SU-DHL-6 (cell line): ENCODE measurements around the gene NCMAP.

Source experiments
- H2AFZ ChIP-seq: fragments of 200-600 bp; sonication (generic); 2 replicates; pipeline ENCODE4 v1.6.1; 2014; ENCODE audit warnings: low read depth, mild to moderate bottlenecking, moderate library complexity, mixed read lengths, antibody characterized with exemption, low read length; ENCODE audit not compliant: severe bottlenecking
- H3F3A ChIP-seq: fragments of 200-600 bp; shearing (Covaris generic); 2 replicates; pipeline ENCODE4 v1.6.0; 2016; ENCODE audit warnings: antibody characterized with exemption, mild to moderate bottlenecking; ENCODE audit not compliant: insufficient read depth
- H3K27ac ChIP-seq: fragments of 200-600 bp; sonication (generic); 2 replicates; pipeline ENCODE4 v1.5.1; 2016; ENCODE audit warnings: low read depth, mild to moderate bottlenecking, low read length, moderate library complexity, mixed read lengths
- H3K27me3 ChIP-seq: fragments of 200-600 bp; sonication (generic), shearing (Covaris generic); 2 replicates; pipeline ENCODE4 v1.6.0; 2014; ENCODE audit warnings: mild to moderate bottlenecking, low read length
- H3K36me3 ChIP-seq: fragments of 200-600 bp; sonication (generic); 2 replicates; pipeline ENCODE4 v1.6.1; 2014; ENCODE audit warnings: mild to moderate bottlenecking, low read length, mixed read lengths
- H3K4me2 ChIP-seq: fragments of 300-600, 200-600 bp; shearing (Covaris generic), sonication (generic); 2 replicates; pipeline ENCODE4 v1.6.0; 2014; ENCODE audit warnings: low read length, low read depth, mild to moderate bottlenecking; ENCODE audit not compliant: poor library complexity, severe bottlenecking
- H3K4me3 ChIP-seq: fragments of 200-600 bp; sonication (generic); 2 replicates; pipeline ENCODE4 v1.5.1; 2014; ENCODE audit warnings: antibody characterized with exemption, low read length, mild to moderate bottlenecking, mixed read lengths; ENCODE audit not compliant: insufficient read depth, poor library complexity, severe bottlenecking
- H3K79me2 ChIP-seq: fragments of 200-600 bp; sonication (generic); 2 replicates; pipeline ENCODE4 v1.6.1; 2014; ENCODE audit warnings: mild to moderate bottlenecking, low read length, moderate library complexity; ENCODE audit not compliant: insufficient read depth
- H3K9ac ChIP-seq: fragments of 200-600 bp; sonication (generic); 2 replicates; pipeline ENCODE4 v1.7.0; 2014; ENCODE audit warnings: mild to moderate bottlenecking, low read length
- H3K9me2 ChIP-seq: fragments of 200-600 bp; sonication (generic); replicated peaks from 2 replicates; pipeline ENCODE4 v1.6.1; 2014; ENCODE audit warnings: low read length; ENCODE audit not compliant: insufficient read depth
- H3K9me3 ChIP-seq: fragments of 200-600 bp; sonication (generic); 2 replicates; pipeline ENCODE4 v1.6.1; 2014; ENCODE audit warnings: low read length, mixed read lengths; ENCODE audit not compliant: insufficient read depth
- H4K20me1 ChIP-seq: fragments of 200-600 bp; sonication (generic); 2 replicates; pipeline ENCODE4 v1.6.1; 2014; ENCODE audit warnings: low read depth, mild to moderate bottlenecking, antibody characterized with exemption, low read length, moderate library complexity, mixed read lengths
- EZH2phosphoT487 ChIP-seq: fragments of 200-600 bp; sonication (generic), shearing (Covaris generic); conservative IDR thresholded peaks from 2 replicates; pipeline ENCODE4 v1.6.1; 2018; ENCODE audit warnings: mild to moderate bottlenecking, antibody characterized with exemption, low read length, moderate library complexity, mixed read lengths
- TF ChIP-seq, protein P1 (sequence below): fragments of 200-600 bp; sonication (generic); IDR thresholded peaks from one replicate; pipeline ENCODE4 v1.5.1; 2017; ENCODE audit warnings: antibody characterized with exemption, mild to moderate bottlenecking, low read length, moderate library complexity; ENCODE audit not compliant: insufficient read depth, poor library complexity, severe bottlenecking

NCMAP gene

DNA sequence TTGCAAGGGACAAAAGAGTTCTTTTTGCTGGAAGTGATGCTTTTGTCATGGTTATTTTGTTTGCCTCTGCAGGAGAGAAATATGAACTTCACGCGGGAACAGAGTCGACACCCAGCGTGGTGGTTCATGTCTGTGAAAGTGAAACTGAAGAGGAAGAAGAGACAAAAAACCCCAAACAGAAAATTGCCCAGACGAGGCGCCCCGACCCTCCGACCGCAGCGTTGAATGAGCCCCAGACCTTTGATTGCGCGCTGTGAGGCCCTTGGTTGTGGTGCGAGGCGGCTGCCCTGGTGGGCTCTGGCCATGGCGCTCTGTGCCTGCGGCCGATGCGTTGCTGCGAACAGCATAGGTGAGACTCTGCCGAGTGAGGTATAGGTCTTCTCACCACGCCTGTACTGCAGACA is 20.9 kb upstream of the NCMAP start:
- H3K9me3 ChIP-seq = no peaks in the 10 kb centered on the region
- H3K4me3 ChIP-seq = peak overlapping the region; percentile 36
- H3K27ac ChIP-seq = peak overlapping the region; percentile 93

GRCh38 chr1:24535778-24536177 is 20.1 kb upstream of the NCMAP start:
- H3K9me3 ChIP-seq = no peaks in the 10 kb centered on the region
- H3K27ac ChIP-seq = peak overlapping the region; percentile 93
- H2AFZ ChIP-seq = no peak overlapping the region

More for the DNA sequence above, 20.9 kb upstream of the NCMAP start:
- Histone ChIP-seq H4K20me1 (no peaks in the 10 kb centered on the region), H3K4me2 (peak overlapping the region; percentile 95), H3F3A (peaks cover 72% of the 10 kb centered on the region), H3K9ac (peak overlapping the region; percentile 64), H3K79me2 (no peaks in the 10 kb centered on the region), H3K9me2 (no peaks in the 10 kb centered on the region), H3K36me3 (no peaks in the 10 kb centered on the region), H3K27me3 (no peaks in the 10 kb centered on the region), H2AFZ (peak overlapping the region; percentile 36)
- TF ChIP-seq, protein P1, sequence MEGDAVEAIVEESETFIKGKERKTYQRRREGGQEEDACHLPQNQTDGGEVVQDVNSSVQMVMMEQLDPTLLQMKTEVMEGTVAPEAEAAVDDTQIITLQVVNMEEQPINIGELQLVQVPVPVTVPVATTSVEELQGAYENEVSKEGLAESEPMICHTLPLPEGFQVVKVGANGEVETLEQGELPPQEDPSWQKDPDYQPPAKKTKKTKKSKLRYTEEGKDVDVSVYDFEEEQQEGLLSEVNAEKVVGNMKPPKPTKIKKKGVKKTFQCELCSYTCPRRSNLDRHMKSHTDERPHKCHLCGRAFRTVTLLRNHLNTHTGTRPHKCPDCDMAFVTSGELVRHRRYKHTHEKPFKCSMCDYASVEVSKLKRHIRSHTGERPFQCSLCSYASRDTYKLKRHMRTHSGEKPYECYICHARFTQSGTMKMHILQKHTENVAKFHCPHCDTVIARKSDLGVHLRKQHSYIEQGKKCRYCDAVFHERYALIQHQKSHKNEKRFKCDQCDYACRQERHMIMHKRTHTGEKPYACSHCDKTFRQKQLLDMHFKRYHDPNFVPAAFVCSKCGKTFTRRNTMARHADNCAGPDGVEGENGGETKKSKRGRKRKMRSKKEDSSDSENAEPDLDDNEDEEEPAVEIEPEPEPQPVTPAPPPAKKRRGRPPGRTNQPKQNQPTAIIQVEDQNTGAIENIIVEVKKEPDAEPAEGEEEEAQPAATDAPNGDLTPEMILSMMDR = no peak
- TF ChIP-seq EZH2phosphoT487 = no peak

DNA sequence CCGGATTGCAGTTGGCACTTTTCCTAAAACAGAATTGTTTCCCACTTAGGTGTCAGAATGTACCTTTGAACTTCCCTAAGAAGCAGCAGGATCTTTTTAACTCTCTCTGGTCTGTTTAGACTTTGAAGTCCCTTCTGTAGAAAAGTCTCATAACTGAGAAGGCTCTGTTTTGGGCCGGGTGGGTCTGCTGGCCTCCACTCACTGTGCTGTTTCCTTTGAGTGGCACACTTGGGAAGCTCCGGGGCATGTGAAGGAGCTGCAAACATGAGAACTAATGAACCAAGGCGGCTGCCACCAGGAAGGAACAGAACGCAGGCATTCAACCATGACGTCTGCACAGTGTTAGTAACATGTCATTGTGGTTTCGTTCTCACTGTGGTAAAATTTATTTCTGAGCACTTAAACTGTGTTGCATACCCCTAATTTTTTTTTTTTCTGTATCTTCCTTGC is 19.5 kb upstream of the NCMAP start:
- Histone ChIP-seq H3K27me3 (no peaks in the 10 kb centered on the region), H3K9me2 (no peaks in the 10 kb centered on the region), H3F3A (peaks cover 78% of the 10 kb centered on the region), H3K27ac (peak overlapping the region; percentile 93), H2AFZ (no peak overlapping the region), H4K20me1 (no peaks in the 10 kb centered on the region), H3K36me3 (no peaks in the 10 kb centered on the region), H3K4me2 (peak overlapping the region; percentile 95), H3K9me3 (no peaks in the 10 kb centered on the region), H3K79me2 (no peaks in the 10 kb centered on the region), H3K4me3 (peak overlapping the region; percentile 36), H3K9ac (peak overlapping the region; percentile 64)
- no peak for TF ChIP-seq EZH2phosphoT487
- TF ChIP-seq, protein P1 = no peak

More at GRCh38 chr1:24535778-24536177, 20.1 kb upstream of the NCMAP start:
- Histone ChIP-seq H3K79me2 (no peaks in the 10 kb centered on the region), H3K36me3 (no peaks in the 10 kb centered on the region), H3K9ac (peak overlapping the region; percentile 64), H4K20me1 (no peaks in the 10 kb centered on the region), H3K27me3 (no peaks in the 10 kb centered on the region), H3F3A (peaks cover 79% of the 10 kb centered on the region), H3K9me2 (no peaks in the 10 kb centered on the region), H3K4me2 (peak overlapping the region; percentile 95), H3K4me3 (peak overlapping the region; percentile 36)
- TF ChIP-seq, protein P1 = no peak
